Mesendoderm (in vitro differentiated cells): ENCODE measurements around the gene SEMA3A.
"Not testable (repeated sequence)": the region's sequence is repeated elsewhere in the genome, so short reads cannot be mapped to it uniquely, and the experiment has no call there.

ENCODE experiments used
- DNase-seq: peaks from one replicate; pipeline ENCODE4 v3.0.0; 2013
- H2AK5ac ChIP-seq: 2 replicates; pipeline ENCODE4 v1.6.1; 2013; ENCODE audit warnings: low read length, inconsistent platforms
- H2BK120ac ChIP-seq: 2 replicates; pipeline ENCODE4 v1.6.1; 2013; ENCODE audit warnings: low read depth, mild to moderate bottlenecking, low read length, moderate library complexity, mixed read lengths
- H2BK15ac ChIP-seq: replicated peaks from 2 replicates; pipeline ENCODE4 v1.6.1; 2013; ENCODE audit warnings: low read depth, mild to moderate bottlenecking, moderate library complexity
- H2BK5ac ChIP-seq: 2 replicates; pipeline ENCODE4 v1.6.1; 2013; ENCODE audit warnings: low read length, inconsistent platforms
- H3K18ac ChIP-seq: 2 replicates; pipeline ENCODE4 v1.6.1; 2013; ENCODE audit warnings: mild to moderate bottlenecking, low read length, mixed read lengths
- H3K23ac ChIP-seq: one replicate; pipeline ENCODE4 v1.6.1; 2013; ENCODE audit warnings: low read length
- H3K27ac ChIP-seq: 2 replicates; pipeline ENCODE4 v1.5.1; 2013; ENCODE audit warnings: low read depth, mild to moderate bottlenecking, inconsistent platforms, low read length, moderate library complexity
- H3K27me3 ChIP-seq: 2 replicates; pipeline ENCODE4 v1.6.1; 2013; ENCODE audit warnings: low read length, control low read depth, mild to moderate bottlenecking, inconsistent platforms; ENCODE audit not compliant: insufficient read depth, poor library complexity
- H3K36me3 ChIP-seq: 2 replicates; pipeline ENCODE4 v1.6.1; 2013; ENCODE audit warnings: low read length, inconsistent platforms; ENCODE audit not compliant: control insufficient read depth, insufficient read depth
- H3K4ac ChIP-seq: one replicate; pipeline ENCODE4 v1.6.1; 2013; ENCODE audit warnings: low read depth, mild to moderate bottlenecking, low read length, moderate library complexity
- H3K4me1 ChIP-seq: 2 replicates; pipeline ENCODE4 v1.6.1; 2013; ENCODE audit warnings: low read depth, low read length, inconsistent platforms; ENCODE audit not compliant: control insufficient read depth
- H3K4me2 ChIP-seq: 2 replicates; pipeline ENCODE4 v1.6.1; 2013; ENCODE audit warnings: low read length
- H3K4me3 ChIP-seq: 2 replicates; pipeline ENCODE4 v1.5.1; 2013; ENCODE audit warnings: mild to moderate bottlenecking, low read length
- H3K56ac ChIP-seq: one replicate; pipeline ENCODE4 v1.6.1; 2013; ENCODE audit warnings: low read length
- H3K79me1 ChIP-seq: 2 replicates; pipeline ENCODE4 v1.6.1; 2013; ENCODE audit warnings: low read length, inconsistent platforms
- H3K79me2 ChIP-seq: 2 replicates; pipeline ENCODE4 v1.6.1; 2013; ENCODE audit warnings: mild to moderate bottlenecking, low read length; ENCODE audit not compliant: control insufficient read depth, insufficient read depth
- H3K9ac ChIP-seq: 2 replicates; pipeline ENCODE4 v1.6.1; 2013; ENCODE audit warnings: low read length, inconsistent platforms
- H4K5ac ChIP-seq: one replicate; pipeline ENCODE4 v1.6.1; 2013; ENCODE audit warnings: low read length
- H4K8ac ChIP-seq: one replicate; pipeline ENCODE4 v1.6.1; 2013; ENCODE audit warnings: low read depth, mild to moderate bottlenecking, control low read depth, low read length, moderate library complexity
- WGBS: extraction: QIAGEN DNeasy Blood & Tissue Kit; methylation state at CpG from one replicate; pipeline ENCODE4 v1.1.7; 2013; ENCODE audit warnings: low lambda C conversion rate, missing lambda C conversion rate; ENCODE audit not compliant: insufficient coverage; ENCODE audit errors: extremely low coverage; 5-methylcytosine and 5-hydroxymethylcytosine counted together

The SEMA3A gene

GRCh38 chr7:84058311-84059076 is 136.1 kb downstream of the SEMA3A start:
- Histone ChIP-seq H3K36me3 (no peaks in the 10 kb centered on the region), H4K8ac (no peak overlapping the region), H2BK120ac (no peak overlapping the region), H2BK5ac (no peak overlapping the region), H3K27me3 (no peaks in the 10 kb centered on the region), H4K5ac (no peak overlapping the region), H3K4me3 (no peak overlapping the region), H3K23ac (no peak overlapping the region), H3K27ac (no peak overlapping the region), H3K9ac (no peak overlapping the region), H3K79me2 (no peaks in the 10 kb centered on the region), H3K56ac (no peak overlapping the region), H3K18ac (no peak overlapping the region), H3K4ac (no peak overlapping the region), H2BK15ac (no peak overlapping the region), H3K79me1 (no peaks in the 10 kb centered on the region), H3K4me1 (no peaks in the 10 kb centered on the region), H2AK5ac (no peak overlapping the region), H3K4me2 (no peak overlapping the region)
- no CpG with 5 or more reads among the region's 6 CpGs for WGBS
- DNase-seq: no peak

- Histone ChIP-seq H3K4me2 (no peak overlapping the region), H3K36me3 (no peaks in the 10 kb centered on the region), H3K79me1 (no peaks in the 10 kb centered on the region), H3K23ac (no peak overlapping the region), H4K5ac (no peak overlapping the region), H3K27ac (no peak overlapping the region), H2AK5ac (no peak overlapping the region), H3K9ac (no peak overlapping the region), H3K18ac (no peak overlapping the region), H2BK15ac (no peak overlapping the region), H3K79me2 (no peaks in the 10 kb centered on the region), H3K27me3 (no peaks in the 10 kb centered on the region), H2BK5ac (no peak overlapping the region), H3K4me1 (no peaks in the 10 kb centered on the region), H3K4me3 (no peak overlapping the region), H2BK120ac (no peak overlapping the region), H3K4ac (no peak overlapping the region), H4K8ac (no peak overlapping the region), H3K56ac (no peak overlapping the region)
- no peak for DNase-seq
- WGBS: no CpG with 5 or more reads among the region's 2 CpGs
These were observed 137.0 kb downstream of the SEMA3A start for GRCh38 chr7:84057576-84057975.

- no peak overlapping the region for H2AK5ac ChIP-seq
- H2BK15ac ChIP-seq: no peak overlapping the region
- H2BK5ac ChIP-seq: no peak overlapping the region
- no peak overlapping the region for H4K8ac ChIP-seq
- no peak overlapping the region for H4K5ac ChIP-seq
- H3K79me2 ChIP-seq: no peaks in the 10 kb centered on the region
- H3K4me1 ChIP-seq: no peaks in the 10 kb centered on the region
- no CpG with 5 or more reads among the region's 2 CpGs for WGBS
- H3K4me3 ChIP-seq: no peak overlapping the region
- no peaks in the 10 kb centered on the region for H3K27me3 ChIP-seq
- no peak overlapping the region for H3K27ac ChIP-seq
- H3K9ac ChIP-seq: no peak overlapping the region
- H3K36me3 ChIP-seq: no peaks in the 10 kb centered on the region
- no peak overlapping the region for H3K18ac ChIP-seq
- DNase-seq: no peak
- H2BK120ac ChIP-seq: no peak overlapping the region
- H3K4me2 ChIP-seq: no peak overlapping the region
- no peak overlapping the region for H3K56ac ChIP-seq
- H3K23ac ChIP-seq: no peak overlapping the region
- H3K4ac ChIP-seq: no peak overlapping the region
- H3K79me1 ChIP-seq: no peaks in the 10 kb centered on the region
These were observed 138.5 kb downstream of the SEMA3A start for GRCh38 chr7:84055904-84056605.

GRCh38 chr7:84055199-84055598 is 139.4 kb downstream of the SEMA3A start:
- not testable (repeated sequence) for H3K4me2 ChIP-seq, H2BK120ac ChIP-seq, H3K79me2 ChIP-seq, H3K4ac ChIP-seq, H3K79me1 ChIP-seq, H3K4me3 ChIP-seq, H3K27ac ChIP-seq, DNase-seq, H3K56ac ChIP-seq, H3K9ac ChIP-seq, H4K8ac ChIP-seq, H3K36me3 ChIP-seq, H3K4me1 ChIP-seq, H3K27me3 ChIP-seq, H2BK5ac ChIP-seq, H3K23ac ChIP-seq, H2BK15ac ChIP-seq, H2AK5ac ChIP-seq, H4K5ac ChIP-seq, H3K18ac ChIP-seq
- WGBS: no CpG with 5 or more reads among the region's 23 CpGs

GRCh38 chr7:84049071-84049836 is 145.3 kb downstream of the SEMA3A start:
- Histone ChIP-seq H3K4me2 (no peak overlapping the region), H3K79me2 (no peaks in the 10 kb centered on the region), H3K27ac (no peak overlapping the region), H3K27me3 (no peaks in the 10 kb centered on the region), H3K9ac (no peak overlapping the region), H3K4me1 (no peaks in the 10 kb centered on the region), H2BK120ac (no peak overlapping the region), H2BK15ac (no peak overlapping the region), H3K56ac (no peak overlapping the region), H3K79me1 (no peaks in the 10 kb centered on the region), H3K18ac (no peak overlapping the region), H3K23ac (no peak overlapping the region), H2AK5ac (no peak overlapping the region), H4K8ac (no peak overlapping the region), H3K36me3 (no peaks in the 10 kb centered on the region), H2BK5ac (no peak overlapping the region), H4K5ac (no peak overlapping the region), H3K4ac (no peak overlapping the region), H3K4me3 (no peak overlapping the region)
- DNase-seq: no peak
